H9 (cell line): Measurements from ENCODE around the gene HOXD13. TPM values are rescaled to one million over a fixed set of nuclear protein-coding genes. Genes with fewer than 3 reads are reported as not detected.

Experiments
- DNase-seq: peaks from one replicate; pipeline ENCODE4 v3.0.0-alpha.2; 2017
- H2AFZ ChIP-seq: one replicate; pipeline ENCODE4 v1.6.1; 2013; ENCODE audit warnings: mild to moderate bottlenecking, low read length, control low read depth, moderate library complexity
- H2AK5ac ChIP-seq: 2 replicates; pipeline ENCODE4 v1.6.1; 2013; ENCODE audit warnings: low read length, control low read depth, mixed read lengths; ENCODE audit not compliant: insufficient read length
- H2BK120ac ChIP-seq: one replicate; pipeline ENCODE4 v1.6.1; 2013; ENCODE audit warnings: low read depth, mild to moderate bottlenecking, low read length, control low read depth, inconsistent platforms; ENCODE audit not compliant: poor library complexity, severe bottlenecking
- H2BK12ac ChIP-seq: 2 replicates; pipeline ENCODE4 v1.6.1; 2013; ENCODE audit warnings: low read length, control low read depth, mixed read lengths, low read depth; ENCODE audit not compliant: insufficient read length
- H2BK15ac ChIP-seq: 2 replicates; pipeline ENCODE4 v1.6.1; 2013; ENCODE audit warnings: low read depth, low read length, control low read depth
- H2BK20ac ChIP-seq: one replicate; pipeline ENCODE4 v1.6.1; 2013; ENCODE audit warnings: low read depth, mild to moderate bottlenecking, low read length, control low read depth, inconsistent platforms; ENCODE audit not compliant: poor library complexity, severe bottlenecking
- H2BK5ac ChIP-seq: 2 replicates; pipeline ENCODE4 v1.6.1; 2013; ENCODE audit warnings: low read length, control low read depth, mixed read lengths; ENCODE audit not compliant: insufficient read length
- H3K14ac ChIP-seq: 2 replicates; pipeline ENCODE4 v1.6.1; 2013; ENCODE audit warnings: low read length, control low read depth; ENCODE audit not compliant: insufficient read depth
- H3K18ac ChIP-seq: 2 replicates; pipeline ENCODE4 v1.6.1; 2013; ENCODE audit warnings: low read depth, mild to moderate bottlenecking, mixed read lengths, low read length, control low read depth; ENCODE audit not compliant: insufficient read length
- H3K23ac ChIP-seq: 2 replicates; pipeline ENCODE4 v1.6.1; 2013; ENCODE audit warnings: low read length, control low read depth, mixed read lengths, low read depth; ENCODE audit not compliant: insufficient read length
- H3K23me2 ChIP-seq: 2 replicates; pipeline ENCODE4 v1.6.1; 2013; ENCODE audit warnings: low read depth, mild to moderate bottlenecking, mixed read lengths, low read length, control low read depth; ENCODE audit not compliant: insufficient read length, poor library complexity, severe bottlenecking
- H3K27ac ChIP-seq: 2 replicates; pipeline ENCODE4 v1.5.1; 2013; ENCODE audit warnings: low read length, control low read depth, mixed read lengths, low read depth; ENCODE audit not compliant: insufficient read length
- H3K27me3 ChIP-seq: 2 replicates; pipeline ENCODE4 v1.6.1; 2013; ENCODE audit warnings: low read length, control low read depth, inconsistent platforms; ENCODE audit not compliant: insufficient read depth
- H3K4ac ChIP-seq: 2 replicates; pipeline ENCODE4 v1.6.1; 2013; ENCODE audit warnings: low read depth, mild to moderate bottlenecking, control low read depth, inconsistent platforms, low read length, moderate library complexity
- H3K4me1 ChIP-seq: 2 replicates; pipeline ENCODE4 v1.6.1; 2013; ENCODE audit warnings: low read length, control low read depth, inconsistent platforms; ENCODE audit not compliant: insufficient read depth
- H3K4me2 ChIP-seq: 2 replicates; pipeline ENCODE4 v1.6.1; 2013; ENCODE audit warnings: low read length, control low read depth, mixed read lengths; ENCODE audit not compliant: insufficient read length, insufficient read depth
- H3K56ac ChIP-seq: 2 replicates; pipeline ENCODE4 v1.6.1; 2013; ENCODE audit warnings: low read depth, mild to moderate bottlenecking, mixed read lengths, low read length, control low read depth; ENCODE audit not compliant: insufficient read length
- H3K79me1 ChIP-seq: 2 replicates; pipeline ENCODE4 v1.6.1; 2013; ENCODE audit warnings: low read depth, mild to moderate bottlenecking, moderate library complexity, low read length, control low read depth, inconsistent platforms; ENCODE audit not compliant: insufficient read depth, poor library complexity, severe bottlenecking
- H3K79me2 ChIP-seq: 2 replicates; pipeline ENCODE4 v1.6.1; 2013; ENCODE audit warnings: low read length, control low read depth, inconsistent platforms; ENCODE audit not compliant: insufficient read depth
- H3K9ac ChIP-seq: 2 replicates; pipeline ENCODE4 v1.6.1; 2013; ENCODE audit warnings: low read length, control low read depth, mixed read lengths; ENCODE audit not compliant: insufficient read length; ENCODE audit errors: extremely low read depth
- H3K9me3 ChIP-seq: one replicate; pipeline ENCODE4 v1.6.1; 2013; ENCODE audit warnings: low read depth, low read length, inconsistent platforms; ENCODE audit not compliant: control insufficient read depth
- H3T11ph ChIP-seq: one replicate; pipeline ENCODE4 v1.6.1; 2013; ENCODE audit warnings: mild to moderate bottlenecking, low read length, control low read depth, inconsistent platforms
- H4K20me1 ChIP-seq: one replicate; pipeline ENCODE4 v1.6.1; 2013; ENCODE audit not compliant: control insufficient read depth, insufficient read length, insufficient read depth
- H4K5ac ChIP-seq: 2 replicates; pipeline ENCODE4 v1.6.1; 2013; ENCODE audit warnings: low read depth, mild to moderate bottlenecking, mixed read lengths, low read length, control low read depth; ENCODE audit not compliant: insufficient read length
- H4K8ac ChIP-seq: replicated peaks from 2 replicates; pipeline ENCODE4 v1.6.1; 2013; ENCODE audit warnings: low read length, control low read depth, mixed read lengths, low read depth; ENCODE audit not compliant: insufficient read length
- H4K91ac ChIP-seq: 2 replicates; pipeline ENCODE4 v1.6.1; 2013; ENCODE audit warnings: low read depth, mild to moderate bottlenecking, moderate library complexity, mixed read lengths, low read length, control low read depth; ENCODE audit not compliant: insufficient read length
- H3K27ac Mint-ChIP-seq, 3 experiments: 2 replicates in 2 of 3; 3 replicates in 1 of 3; pipeline ENCODE4 v1.8.0; 2020 to 2021; ENCODE audit warnings: mixed read lengths in 3 of 3, mild to moderate bottlenecking in 1 of 3, moderate library complexity in 1 of 3
- H3K27me3 Mint-ChIP-seq: 2 replicates; pipeline ENCODE4 v1.8.0; 2021; ENCODE audit warnings: low read depth, mild to moderate bottlenecking, moderate library complexity, mixed read lengths
- H3K36me3 Mint-ChIP-seq, 3 experiments: 2 replicates in 2 of 3; 3 replicates in 1 of 3; pipeline ENCODE4 v1.8.0; 2020 to 2021; ENCODE audit warnings: low read depth in 3 of 3, mixed read lengths in 3 of 3; ENCODE audit not compliant: insufficient read depth in 1 of 3
- H3K4me1 Mint-ChIP-seq, 2 experiments: 2 replicates each; pipeline ENCODE4 v1.8.0; 2020; ENCODE audit warnings: mixed read lengths in 2 of 2
- H3K4me3 Mint-ChIP-seq, 2 experiments: 2 replicates in 1 of 2; 3 replicates in 1 of 2; pipeline ENCODE4 v1.8.0; 2020 to 2021; ENCODE audit warnings: mild to moderate bottlenecking in 2 of 2, mixed read lengths in 2 of 2, moderate library complexity in 1 of 2
- H3K9me3 Mint-ChIP-seq, 2 experiments: 2 replicates in 1 of 2; 3 replicates in 1 of 2; pipeline ENCODE4 v1.8.0; 2020; ENCODE audit warnings: mild to moderate bottlenecking in 2 of 2, mixed read lengths in 2 of 2, moderate library complexity in 1 of 2
- WGBS: extraction: QIAGEN DNeasy Blood & Tissue Kit; methylation state at CpG from one replicate; pipeline ENCODE4 v1.1.7; 2013; ENCODE audit warnings: missing lambda C conversion rate, low lambda C conversion rate, mixed read lengths; ENCODE audit not compliant: insufficient read length; ENCODE audit errors: extremely low coverage; 5-methylcytosine and 5-hydroxymethylcytosine counted together
- total RNA-seq: library from RNA; stranded (reverse); gene quantifications from 2 replicates; pipeline ENCODE4 v1.2.1, GENCODE V29; 2021
- TF ChIP-seq, protein P1 (sequence below): fragments of 200-600 bp; sonication (generic); conservative IDR thresholded peaks from 3 replicates; pipeline ENCODE4 v1.8.0; 2021; ENCODE audit warnings: antibody characterized with exemption, mild to moderate bottlenecking

HOXD13 gene
- total RNA-seq, 1 experiment from 2014 or later, result not detected

DNA sequence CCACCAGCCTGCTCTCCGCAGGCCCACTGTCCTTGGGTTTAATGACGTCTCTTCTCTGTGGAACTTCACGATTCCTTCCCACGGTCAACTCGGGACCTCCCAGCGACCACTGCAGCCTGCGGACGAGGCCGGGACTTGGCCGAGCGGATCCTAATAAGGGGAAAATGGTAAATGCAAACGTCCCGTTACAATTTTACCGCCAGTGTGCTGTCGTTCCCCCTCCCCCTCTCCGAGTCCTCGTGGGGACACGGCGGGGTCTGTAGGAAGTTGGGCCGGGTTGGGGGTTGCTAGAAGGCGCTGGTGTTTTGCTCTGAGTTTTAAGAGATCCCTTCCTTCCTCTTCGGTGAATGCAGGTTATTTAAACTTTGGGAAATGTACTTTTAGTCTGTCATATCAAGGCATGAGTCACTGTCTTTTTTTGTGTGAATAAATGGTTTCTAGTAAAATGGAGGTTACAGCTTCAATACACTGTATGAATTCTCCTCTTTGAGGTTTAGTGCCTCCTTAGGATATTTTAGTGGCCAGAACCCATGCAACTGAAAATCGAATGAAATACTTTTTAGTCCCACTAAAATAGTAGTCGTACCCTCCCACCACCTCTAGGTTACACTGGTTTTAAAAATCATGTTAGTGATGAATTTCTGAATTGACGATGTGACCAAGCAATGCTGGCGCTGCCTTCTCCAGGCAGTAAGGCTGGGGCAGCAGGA is 16.8 kb downstream of the HOXD13 start:
- Histone ChIP-seq H4K8ac (no peak overlapping the region), H4K5ac (no peak overlapping the region), H4K20me1 (no peaks in the 10 kb centered on the region), H2BK15ac (no peak overlapping the region), H2AFZ (no peak overlapping the region), H2BK120ac (no peak overlapping the region), H3K4me1 (no peaks in the 10 kb centered on the region), H3K9me3 (no peaks in the 10 kb centered on the region), H3K14ac (no peak overlapping the region), H3K9ac (no peak overlapping the region), H2BK20ac (no peak overlapping the region), H3K18ac (no peak overlapping the region), H2AK5ac (no peak overlapping the region), H3K79me2 (no peaks in the 10 kb centered on the region), H2BK5ac (no peak overlapping the region), H3K27me3 (peaks cover 93% of the 10 kb centered on the region), H3T11ph (no peak overlapping the region), H3K79me1 (no peaks in the 10 kb centered on the region), H3K27ac (no peak overlapping the region), H4K91ac (no peak overlapping the region), H3K4ac (no peak overlapping the region), H3K56ac (no peak overlapping the region), H3K4me2 (no peak overlapping the region), H3K23ac (no peak overlapping the region), H2BK12ac (no peak overlapping the region), H3K23me2 (no peaks in the 10 kb centered on the region)
- H3K9me3 Mint-ChIP-seq, result peaks cover 0 to 18% of the 10 kb centered on the region in 2 experiments
- H3K36me3 Mint-ChIP-seq, result no peaks in the 10 kb centered on the region; a peak in 2 of 7 replicates
- no peak overlapping the region for H3K27ac Mint-ChIP-seq
- H3K4me1 Mint-ChIP-seq, result peaks cover 11 to 39% of the 10 kb centered on the region in 2 experiments
- 0 out of 5 replicates have a peak overlapping the region, but pooled peaks of 1 of the 2 experiments have one; percentile 6 for H3K4me3 Mint-ChIP-seq
- no CpG with 5 or more reads among the region's 26 CpGs for WGBS
- DNase-seq, result peak; percentile 23
- TF ChIP-seq, protein P1, sequence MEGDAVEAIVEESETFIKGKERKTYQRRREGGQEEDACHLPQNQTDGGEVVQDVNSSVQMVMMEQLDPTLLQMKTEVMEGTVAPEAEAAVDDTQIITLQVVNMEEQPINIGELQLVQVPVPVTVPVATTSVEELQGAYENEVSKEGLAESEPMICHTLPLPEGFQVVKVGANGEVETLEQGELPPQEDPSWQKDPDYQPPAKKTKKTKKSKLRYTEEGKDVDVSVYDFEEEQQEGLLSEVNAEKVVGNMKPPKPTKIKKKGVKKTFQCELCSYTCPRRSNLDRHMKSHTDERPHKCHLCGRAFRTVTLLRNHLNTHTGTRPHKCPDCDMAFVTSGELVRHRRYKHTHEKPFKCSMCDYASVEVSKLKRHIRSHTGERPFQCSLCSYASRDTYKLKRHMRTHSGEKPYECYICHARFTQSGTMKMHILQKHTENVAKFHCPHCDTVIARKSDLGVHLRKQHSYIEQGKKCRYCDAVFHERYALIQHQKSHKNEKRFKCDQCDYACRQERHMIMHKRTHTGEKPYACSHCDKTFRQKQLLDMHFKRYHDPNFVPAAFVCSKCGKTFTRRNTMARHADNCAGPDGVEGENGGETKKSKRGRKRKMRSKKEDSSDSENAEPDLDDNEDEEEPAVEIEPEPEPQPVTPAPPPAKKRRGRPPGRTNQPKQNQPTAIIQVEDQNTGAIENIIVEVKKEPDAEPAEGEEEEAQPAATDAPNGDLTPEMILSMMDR, result no peak
- H3K27me3 Mint-ChIP-seq, result peaks cover 96% of the 10 kb centered on the region
